Spleen (tissue), 7 donors: ENCODE measurements around the gene ADNP.

Source experiments
- CTCF ChIP-seq, 11 experiments: fragments of 200-600 bp in 7 of 11; fragments of 450-650 bp in 4 of 11; sonication (generic) in 4 of 11; IDR thresholded peaks in 8 of 11; conservative IDR thresholded peaks in 3 of 11; 1 replicate in 7 of 11; 2 replicates in 4 of 11; pipeline versions ENCODE4 v1.4.0 to v1.8.0; 2016 to 2021; ENCODE audit warnings: antibody characterized with exemption in 11 of 11, inconsistent platforms in 4 of 11, mild to moderate bottlenecking in 1 of 11
- POLR2A ChIP-seq, 3 donors: fragments of 450-650 bp; IDR thresholded peaks; one replicate each; pipeline ENCODE4 v1.5.1; 2017; ENCODE audit warnings: antibody characterized with exemption in 3 of 3, mild to moderate bottlenecking in 1 of 3
- donor health status: DM: no; HTN: no; CAD: no; lungs with moderate emphysema.
- donor health status: DM: no; HTN: no; CAD: no.
- donor health status: DM: no; HTN: no; CAD: no.

- no peak for TF ChIP-seq CTCF (IDR thresholded peaks at IDR 0.05 in 8 of 11, conservative IDR thresholded peaks at IDR 0.05 in 3 of 11)
- no peak for TF ChIP-seq POLR2A (IDR thresholded peaks at IDR 0.05)
Observed at GRCh38 chr20:50872560-50873425, 58.4 kb downstream of the ADNP start.
